Mammary epithelial cell (primary cell): Measurements from ENCODE around the gene ARHGAP25.

Source experiments
- EZH2 ChIP-seq: IDR thresholded peaks from 2 replicates; pipeline ENCODE4 v1.6.1; 2012; ENCODE audit warnings: low read length, inconsistent platforms, borderline replicate concordance
- TF ChIP-seq, protein P1 (sequence below), 2 donors: IDR thresholded peaks in 1 of 2; conservative IDR thresholded peaks in 1 of 2; 2 replicates each; pipeline ENCODE4 v1.5.1; 2011 to 2012; ENCODE audit warnings: inconsistent platforms in 2 of 2, low read length in 2 of 2, mild to moderate bottlenecking in 2 of 2, control low read depth in 1 of 2, low read depth in 1 of 2; ENCODE audit not compliant: insufficient read depth in 1 of 2; ENCODE audit errors: extremely low read depth in 1 of 2

DNA sequence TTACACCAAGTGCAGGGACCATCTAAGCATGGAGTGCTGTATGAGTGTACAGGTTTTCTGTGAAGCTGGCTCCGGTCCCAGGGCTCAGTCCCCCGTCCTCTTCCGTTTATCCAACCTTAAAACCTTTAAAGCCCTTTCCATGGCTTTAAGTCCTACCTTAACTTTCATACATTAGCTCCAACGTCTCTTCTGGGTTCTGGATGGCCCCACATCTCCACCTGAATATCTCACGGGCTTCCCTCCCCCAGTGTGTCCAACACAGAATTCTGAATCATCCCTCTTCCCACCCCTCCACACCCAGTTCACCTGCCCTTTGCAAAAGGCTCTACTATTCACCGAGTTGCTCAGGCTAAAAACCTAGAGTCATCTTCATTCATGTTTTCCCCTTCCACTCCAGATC, 12.8 kb downstream of the ARHGAP25 start:
- TF ChIP-seq, protein P1, sequence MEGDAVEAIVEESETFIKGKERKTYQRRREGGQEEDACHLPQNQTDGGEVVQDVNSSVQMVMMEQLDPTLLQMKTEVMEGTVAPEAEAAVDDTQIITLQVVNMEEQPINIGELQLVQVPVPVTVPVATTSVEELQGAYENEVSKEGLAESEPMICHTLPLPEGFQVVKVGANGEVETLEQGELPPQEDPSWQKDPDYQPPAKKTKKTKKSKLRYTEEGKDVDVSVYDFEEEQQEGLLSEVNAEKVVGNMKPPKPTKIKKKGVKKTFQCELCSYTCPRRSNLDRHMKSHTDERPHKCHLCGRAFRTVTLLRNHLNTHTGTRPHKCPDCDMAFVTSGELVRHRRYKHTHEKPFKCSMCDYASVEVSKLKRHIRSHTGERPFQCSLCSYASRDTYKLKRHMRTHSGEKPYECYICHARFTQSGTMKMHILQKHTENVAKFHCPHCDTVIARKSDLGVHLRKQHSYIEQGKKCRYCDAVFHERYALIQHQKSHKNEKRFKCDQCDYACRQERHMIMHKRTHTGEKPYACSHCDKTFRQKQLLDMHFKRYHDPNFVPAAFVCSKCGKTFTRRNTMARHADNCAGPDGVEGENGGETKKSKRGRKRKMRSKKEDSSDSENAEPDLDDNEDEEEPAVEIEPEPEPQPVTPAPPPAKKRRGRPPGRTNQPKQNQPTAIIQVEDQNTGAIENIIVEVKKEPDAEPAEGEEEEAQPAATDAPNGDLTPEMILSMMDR (conservative IDR thresholded peaks at IDR 0.05 in 1 of 2, IDR thresholded peaks at IDR 0.05 in 1 of 2; ENCODE audit: extremely low read depth in 1 of 2, insufficient read depth in 1 of 2, low read depth in 1 of 2, low read length in 2 of 2) = no peak
- TF ChIP-seq EZH2 = no peak
